Jurkat, Clone E6-1 (cell line): ENCODE data around the gene SDC1. TPM values are rescaled to one million over a fixed set of nuclear protein-coding genes. Genes with fewer than 3 reads are reported as not detected.
A peak's percentile ranks its signal among the peaks of the same experiment; 100 is the strongest.
"Not testable (repeated sequence)": the region's sequence is repeated elsewhere in the genome, so short reads cannot be mapped to it uniquely, and the experiment has no call there.

Experiments
- DNase-seq: peaks from one replicate; pipeline ENCODE4 v3.0.0-alpha.2; 2011; ENCODE audit warnings: low read depth, low spot score
- H3K4me3 ChIP-seq: 2 replicates; pipeline ENCODE4 v1.5.1; 2011; ENCODE audit warnings: mild to moderate bottlenecking, low read length, control low read depth, moderate library complexity
- polyA plus RNA-seq: library from polyadenylated mRNA; unstranded; fragments of >200 nt; gene quantifications from one replicate; pipeline ENCODE4 v1.2.1, GENCODE V29; 2012; ENCODE audit warnings: missing spikeins; ENCODE audit not compliant: insufficient read length, insufficient read depth

The SDC1 gene, protein sequence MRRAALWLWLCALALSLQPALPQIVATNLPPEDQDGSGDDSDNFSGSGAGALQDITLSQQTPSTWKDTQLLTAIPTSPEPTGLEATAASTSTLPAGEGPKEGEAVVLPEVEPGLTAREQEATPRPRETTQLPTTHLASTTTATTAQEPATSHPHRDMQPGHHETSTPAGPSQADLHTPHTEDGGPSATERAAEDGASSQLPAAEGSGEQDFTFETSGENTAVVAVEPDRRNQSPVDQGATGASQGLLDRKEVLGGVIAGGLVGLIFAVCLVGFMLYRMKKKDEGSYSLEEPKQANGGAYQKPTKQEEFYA
- 3.1 TPM for polyA plus RNA-seq

DNA sequence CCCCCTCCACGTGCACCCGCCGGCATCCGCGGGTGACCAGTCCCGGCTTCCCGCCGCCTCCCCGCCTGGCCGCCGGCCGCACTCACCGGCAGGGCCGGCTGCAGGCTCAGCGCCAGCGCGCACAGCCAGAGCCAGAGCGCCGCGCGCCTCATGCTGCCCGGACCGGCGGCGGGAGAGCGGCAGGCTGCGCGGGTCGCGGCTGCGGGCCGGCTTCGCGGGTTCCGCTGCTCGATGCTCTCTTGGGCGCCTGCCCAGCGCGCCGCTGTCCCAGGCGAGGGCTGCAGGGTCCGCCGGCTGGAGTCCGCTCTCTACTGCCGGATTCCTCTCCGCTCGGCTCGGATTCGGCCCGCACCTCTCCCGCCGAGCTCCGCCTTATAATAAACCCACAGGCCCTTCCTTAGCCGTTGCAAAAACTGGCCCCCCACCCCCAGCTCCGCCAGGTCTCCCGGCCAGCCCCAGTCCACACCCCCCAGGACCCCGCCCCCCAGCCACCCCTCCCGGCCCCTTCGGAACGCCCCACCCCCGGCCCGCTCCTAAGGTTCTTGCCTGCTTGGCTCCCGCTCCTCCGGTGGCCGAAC, at the start of gene SDC1:
Gene SDC1 (minus strand): TSS at position 415 of the 578 bp plus-strand sequence. CDS start 263 bp downstream, at position 152.
- DNase-seq = no peak
- peak within 1 kb of the TSS; percentile 22 for H3K4me3 ChIP-seq

GRCh38 chr2:20273042-20273441, 48.1 kb upstream of the SDC1 start:
- H3K4me3 ChIP-seq = no peak overlapping the region
- no peak for DNase-seq

GRCh38 chr2:20268317-20268716, 43.4 kb upstream of the SDC1 start:
- not testable (repeated sequence) for H3K4me3 ChIP-seq, DNase-seq

DNA sequence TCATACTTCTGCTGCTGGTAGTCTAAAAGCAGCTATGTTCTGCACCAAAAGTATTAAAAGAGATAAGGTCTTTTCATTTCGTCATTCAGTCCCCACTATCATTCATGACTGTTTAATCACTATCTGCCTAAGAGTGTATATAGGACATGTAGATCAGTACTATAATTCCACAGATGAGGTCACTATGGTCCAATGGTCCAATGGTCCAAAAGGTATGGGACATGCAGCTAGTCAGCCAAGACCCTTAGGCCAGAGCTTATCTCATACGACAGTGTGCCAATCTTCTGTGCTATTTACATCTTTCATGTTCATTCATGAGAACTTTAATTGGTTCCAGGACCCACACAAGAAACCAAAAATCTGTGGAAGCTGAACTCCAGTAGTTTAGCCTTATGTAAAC, 42.6 kb upstream of the SDC1 start:
- no peak overlapping the region for H3K4me3 ChIP-seq
- no peak for DNase-seq

- DNase-seq = no peak
- H3K4me3 ChIP-seq = no peak overlapping the region
Observed at GRCh38 chr2:20264629-20265028, 39.7 kb upstream of the SDC1 start.

- no peak for DNase-seq
- no peak overlapping the region for H3K4me3 ChIP-seq
Observed at GRCh38 chr2:20257411-20257810, 32.5 kb upstream of the SDC1 start.

DNA sequence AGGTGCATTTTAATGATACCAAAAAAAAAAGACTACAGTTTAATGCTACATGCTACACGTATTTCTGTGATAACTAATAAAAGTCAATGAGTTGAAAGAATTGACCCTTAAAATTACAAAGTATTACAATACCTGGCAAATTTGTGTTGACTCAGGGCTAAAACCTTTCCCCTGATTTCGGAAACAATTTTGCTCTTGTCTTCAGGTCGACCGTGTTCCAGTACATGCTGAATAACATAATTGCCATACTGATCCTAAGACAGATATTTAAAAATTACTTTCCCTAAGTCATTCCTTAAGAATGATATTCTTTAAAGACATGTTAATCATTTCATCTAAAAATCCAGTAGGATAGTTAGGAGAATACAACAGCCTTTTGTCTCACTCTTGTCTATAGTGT, 29.8 kb upstream of the SDC1 start:
- no peak overlapping the region for H3K4me3 ChIP-seq
- DNase-seq = no peak

DNA sequence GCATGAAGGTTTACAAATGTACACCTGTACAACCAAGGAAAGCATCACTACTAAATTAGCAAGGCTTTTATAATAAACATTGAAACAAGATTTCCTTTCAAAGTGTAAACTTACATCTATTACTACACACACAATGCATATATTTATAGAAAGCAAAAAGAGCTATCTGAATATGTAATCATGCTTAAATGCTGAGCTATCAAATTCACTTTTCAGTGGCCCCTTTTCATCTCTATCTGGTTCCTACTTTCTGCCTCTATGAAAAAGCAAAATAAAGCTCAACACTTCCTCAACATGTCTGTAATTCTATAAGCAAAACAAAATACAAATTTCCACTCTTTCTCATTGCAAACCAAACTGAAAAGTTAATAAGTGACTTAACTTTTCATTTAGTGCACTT, 25.5 kb upstream of the SDC1 start:
- no peak overlapping the region for H3K4me3 ChIP-seq
- no peak for DNase-seq

GRCh38 chr2:20249170-20249569, 24.2 kb upstream of the SDC1 start:
- DNase-seq = no peak
- no peak overlapping the region for H3K4me3 ChIP-seq

- no peak for DNase-seq
- H3K4me3 ChIP-seq = no peak overlapping the region
Observed at GRCh38 chr2:20247084-20247483, 22.2 kb upstream of the SDC1 start.

GRCh38 chr2:20243637-20244036, 18.7 kb upstream of the SDC1 start:
- not testable (repeated sequence) for DNase-seq, H3K4me3 ChIP-seq

- DNase-seq = no peak
- H3K4me3 ChIP-seq = no peak overlapping the region
Observed at GRCh38 chr2:20242727-20243377, 17.9 kb upstream of the SDC1 start.

DNA sequence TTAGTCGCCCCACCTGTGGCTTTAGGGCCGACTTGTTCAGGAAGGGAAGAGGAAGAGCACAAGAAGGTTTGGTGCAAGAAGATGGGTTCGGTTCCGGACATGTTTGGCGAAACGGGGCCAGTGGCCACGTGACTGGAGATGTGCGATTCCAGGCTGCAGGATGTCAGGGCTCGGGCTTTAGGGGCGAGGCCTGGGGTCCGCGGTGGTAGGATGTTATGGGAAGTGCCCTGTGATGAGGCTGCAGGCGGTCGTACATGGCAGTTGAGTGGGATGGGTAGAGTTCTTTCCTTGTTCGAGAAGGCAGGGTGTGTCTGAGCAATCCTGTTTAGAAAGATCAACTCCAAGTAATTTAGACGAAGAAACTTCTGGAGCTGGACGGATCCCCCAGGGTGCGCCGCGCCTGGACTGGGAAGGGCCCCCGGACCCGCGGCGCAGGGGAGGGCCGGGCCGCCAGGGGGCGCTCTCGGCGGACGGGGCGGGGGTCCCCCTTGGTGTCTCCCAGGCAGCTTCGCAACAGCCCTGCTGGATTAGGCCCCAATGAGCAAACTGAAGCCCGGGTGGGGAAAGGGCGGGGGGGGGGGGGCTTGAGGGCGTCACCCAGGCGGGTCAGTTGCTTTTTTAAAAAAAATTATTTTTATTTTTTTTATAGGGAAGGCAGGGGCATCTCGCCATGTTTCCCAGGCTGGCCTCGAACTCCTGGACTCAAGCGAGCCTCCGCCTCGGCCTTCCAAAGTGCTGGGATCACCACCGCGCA, 17.2 kb upstream of the SDC1 start:
- H3K4me3 ChIP-seq = no peak overlapping the region
- DNase-seq = no peak

GRCh38 chr2:20240291-20240690, 15.4 kb upstream of the SDC1 start:
- DNase-seq, H3K4me3 ChIP-seq: not testable (repeated sequence)

DNA sequence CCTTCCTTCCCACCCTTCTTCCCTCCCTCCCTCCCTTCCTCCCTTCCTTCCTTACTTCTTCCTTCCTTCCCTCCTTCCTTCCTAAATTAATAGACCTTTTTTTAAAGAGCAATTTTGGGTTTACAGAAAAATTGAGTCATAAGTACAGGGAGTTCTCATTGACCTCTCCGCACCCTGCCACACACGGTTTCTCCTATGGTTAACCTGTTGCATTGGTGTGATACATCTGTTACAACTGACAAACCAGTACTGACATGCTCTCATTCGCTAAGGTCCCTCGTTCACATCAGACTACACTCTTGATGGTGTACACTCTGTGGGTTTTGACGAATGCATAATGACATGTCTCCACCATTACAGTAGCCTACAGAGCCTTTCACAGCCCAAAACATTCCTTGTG, 11.6 kb upstream of the SDC1 start:
- no peak overlapping the region for H3K4me3 ChIP-seq
- no peak for DNase-seq

- no peak for DNase-seq
- H3K4me3 ChIP-seq = no peak overlapping the region
Observed at GRCh38 chr2:20235655-20236305, 10.8 kb upstream of the SDC1 start.

GRCh38 chr2:20234597-20234996, 9.7 kb upstream of the SDC1 start:
- H3K4me3 ChIP-seq, DNase-seq: not testable (repeated sequence)

GRCh38 chr2:20232837-20233207, 7.9 kb upstream of the SDC1 start:
- DNase-seq = no peak
- H3K4me3 ChIP-seq = no peak overlapping the region

DNA sequence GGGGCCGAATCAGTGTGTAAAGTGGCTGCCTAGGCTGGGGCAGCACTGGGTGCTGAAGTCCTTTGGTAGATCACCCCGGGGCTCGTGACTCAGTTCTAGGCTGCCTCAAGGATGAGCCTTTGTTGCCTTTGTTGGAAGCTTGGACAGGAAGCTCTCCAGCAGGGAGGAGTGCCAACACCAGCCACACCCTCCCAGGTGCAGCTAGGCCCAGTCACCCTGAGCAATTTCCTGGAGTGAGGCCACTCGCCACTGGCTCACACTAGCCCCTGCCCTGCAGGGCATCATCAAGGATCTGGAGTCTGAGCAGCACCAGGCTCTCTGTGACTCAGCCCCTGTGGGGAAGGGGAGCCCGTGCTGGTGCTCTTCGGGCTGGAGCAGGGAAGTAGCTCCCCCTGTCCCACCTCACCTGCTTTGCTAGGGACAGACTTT, 6.7 kb upstream of the SDC1 start:
- DNase-seq = no peak
- no peak overlapping the region for H3K4me3 ChIP-seq
